DMS114 treated with DMSO at 0.1 percent for 48 hours (cell line): Measurements from ENCODE around the gene PAXX.

Experiments used
- DNase-seq: peaks from one replicate; lab custom pipeline; 2025; ENCODE audit not compliant: unreplicated experiment; lab: John Stamatoyannopoulos, UW

Gene PAXX

GRCh38 chr9:136964833-136965422 is 27.3 kb upstream of the PAXX start:
- no peak for DNase-seq

- DNase-seq = no peak
Observed at GRCh38 chr9:136965771-136966484, 26.3 kb upstream of the PAXX start.

- DNase-seq = no peak
Observed at GRCh38 chr9:136968333-136969127, 23.7 kb upstream of the PAXX start.

- DNase-seq = no peak
Observed at GRCh38 chr9:136969150-136969549, 23.1 kb upstream of the PAXX start.

- DNase-seq = no peak
Observed at GRCh38 chr9:136969774-136970173, 22.4 kb upstream of the PAXX start.

GRCh38 chr9:136970361-136970760 is 21.9 kb upstream of the PAXX start:
- no peak for DNase-seq

- DNase-seq = no peak
Observed at GRCh38 chr9:136971746-136972145, 20.5 kb upstream of the PAXX start.

GRCh38 chr9:136972335-136972734 is 19.9 kb upstream of the PAXX start:
- DNase-seq = no peak

GRCh38 chr9:136972743-136973142 is 19.5 kb upstream of the PAXX start:
- no peak for DNase-seq

- no peak for DNase-seq
Observed at GRCh38 chr9:136973618-136974617, 18.3 kb upstream of the PAXX start.

- no peak for DNase-seq
Observed at GRCh38 chr9:136974817-136975535, 17.2 kb upstream of the PAXX start.

- DNase-seq = no peak
Observed at GRCh38 chr9:136975644-136976043, 16.6 kb upstream of the PAXX start.

- DNase-seq = no peak
Observed at GRCh38 chr9:136977223-136977622, 15.0 kb upstream of the PAXX start, which contains the start of gene PTGDS. Gene PTGDS (plus strand): TSS chr9:136977504. CDS start chr9:136977579, 75 bp downstream.

GRCh38 chr9:136977649-136978072 is 14.6 kb upstream of the PAXX start:
- no peak for DNase-seq

- DNase-seq = peak; percentile 47
Observed at GRCh38 chr9:136978073-136978864, 14.0 kb upstream of the PAXX start.

GRCh38 chr9:136978865-136979544 is 13.2 kb upstream of the PAXX start:
- no peak for DNase-seq

GRCh38 chr9:136979769-136980587 is 12.2 kb upstream of the PAXX start:
- no peak for DNase-seq
